Measurements from ENCODE around the gene GGA1. TPM values are rescaled to one million over a fixed set of nuclear protein-coding genes. Genes with fewer than 3 reads are reported as not detected.
A peak's percentile ranks its signal among the peaks of the same experiment; 100 is the strongest.

The GGA1 gene
- total RNA-seq, 2 donors from 2014 or later: 59.9 to 61.2 TPM

GRCh38 chr22:37633089-37633624 lies 24.5 kb downstream of the GGA1 start:
- Histone ChIP-seq H3K27ac (peak overlapping the region; percentile 71 to 83), H3K27me3 (replicated peaks; ENCODE audit: insufficient read depth) (no peaks in the 10 kb centered on the region), H3K4me3 (peak overlapping the region; percentile 58), H3K9me3 (no peaks in the 10 kb centered on the region), H3K4me1 (ENCODE audit: control insufficient read depth in 1 of 2, low read depth in 2 of 2) (peaks cover 16 to 22% of the 10 kb centered on the region in 2 donors), H3K36me3 (peaks cover 14% of the 10 kb centered on the region)
- peak; percentile 5 for ATAC-seq (ENCODE audit: insufficient number of reproducible peaks, low FRiP score, low read depth)
- TF ChIP-seq CTCF (IDR thresholded peaks at IDR 0.05): no peak
- DNase-seq (ENCODE audit: low spot score): no peak

DNA sequence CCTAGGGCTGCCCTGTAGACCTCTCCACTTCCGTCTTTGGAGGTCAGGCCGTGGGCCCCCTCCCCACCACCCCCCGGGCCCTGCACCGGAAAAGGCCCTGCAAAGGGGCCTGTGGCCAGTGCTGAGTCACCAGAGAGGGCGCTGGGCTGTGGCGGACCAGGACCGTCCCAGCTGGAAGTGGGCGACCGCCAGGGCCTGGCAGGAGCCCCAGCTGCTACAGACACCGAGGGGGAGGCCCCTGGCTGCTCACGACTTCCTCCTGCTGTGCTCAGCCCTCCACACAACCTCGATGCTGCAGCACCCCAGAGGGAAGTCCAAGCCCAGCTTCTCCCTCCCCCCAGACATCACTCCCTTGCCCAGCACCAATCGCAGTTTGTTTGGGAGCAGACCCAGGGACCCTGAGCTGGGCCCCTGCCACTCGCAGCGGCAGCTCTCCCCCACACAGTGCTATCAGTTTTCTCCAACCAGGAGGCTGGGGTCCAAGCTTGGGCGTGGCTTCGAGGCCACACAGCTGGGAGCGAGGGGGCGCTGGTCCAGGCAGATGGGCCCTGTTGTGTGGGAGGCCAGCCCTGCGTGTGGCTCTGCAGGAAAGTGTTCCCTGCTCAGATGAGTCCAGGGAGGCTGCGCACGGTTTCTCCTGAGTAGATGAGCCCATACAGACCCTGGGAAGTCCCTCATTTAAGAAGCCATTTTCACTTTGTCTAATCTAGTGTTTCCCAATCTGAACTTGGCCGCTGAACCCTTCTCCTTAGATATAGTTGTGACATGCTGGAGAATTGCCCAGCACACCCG lies 25.2 kb downstream of the GGA1 start:
- DNase-seq (ENCODE audit: low spot score): no peak

GRCh38 chr22:37634417-37634924 lies 25.8 kb downstream of the GGA1 start:
- ATAC-seq (ENCODE audit: insufficient number of reproducible peaks, low FRiP score, low read depth) (no peak), DNase-seq (ENCODE audit: low spot score) (no peak)
- peaks cover 16 to 29% of the 10 kb centered on the region in 2 donors for H3K4me1 ChIP-seq (ENCODE audit: control insufficient read depth in 1 of 2, low read depth in 2 of 2)
- peaks cover 13% of the 10 kb centered on the region for H3K36me3 ChIP-seq
- TF ChIP-seq CTCF (IDR thresholded peaks at IDR 0.05): no peak
- H3K27ac ChIP-seq: peak overlapping the region; percentile 71 to 83
- no peaks in the 10 kb centered on the region for H3K9me3 ChIP-seq
- no peaks in the 10 kb centered on the region for H3K27me3 ChIP-seq (replicated peaks; ENCODE audit: insufficient read depth)
- H3K4me3 ChIP-seq: peak overlapping the region; percentile 58

More for the DNA sequence above, 25.2 kb downstream of the GGA1 start:
- peak; percentile 33 for TF ChIP-seq CTCF (IDR thresholded peaks at IDR 0.05)
- peak; percentile 65 for ATAC-seq (ENCODE audit: insufficient number of reproducible peaks, low FRiP score, low read depth)
- Histone ChIP-seq H3K27ac (peak overlapping the region; percentile 71 to 83), H3K27me3 (replicated peaks; ENCODE audit: insufficient read depth) (no peaks in the 10 kb centered on the region), H3K36me3 (peaks cover 14% of the 10 kb centered on the region), H3K4me3 (peak overlapping the region; percentile 58), H3K4me1 (ENCODE audit: control insufficient read depth in 1 of 2, low read depth in 2 of 2) (peaks cover 16 to 23% of the 10 kb centered on the region in 2 donors), H3K9me3 (no peaks in the 10 kb centered on the region)

GRCh38 chr22:37635157-37635556 lies 26.5 kb downstream of the GGA1 start:
- TF ChIP-seq CTCF (IDR thresholded peaks at IDR 0.05): no peak
- H3K27ac ChIP-seq: no peak overlapping the region
- peaks cover 16 to 35% of the 10 kb centered on the region in 2 donors for H3K4me1 ChIP-seq (ENCODE audit: control insufficient read depth in 1 of 2, low read depth in 2 of 2)

GRCh38 chr22:37636186-37636948 lies 27.7 kb downstream of the GGA1 start:
- Histone ChIP-seq H3K9me3 (no peaks in the 10 kb centered on the region), H3K4me3 (no peak overlapping the region), H3K4me1 (ENCODE audit: control insufficient read depth in 1 of 2, low read depth in 2 of 2) (peaks cover 16 to 35% of the 10 kb centered on the region in 2 donors), H3K36me3 (no peaks in the 10 kb centered on the region), H3K27me3 (replicated peaks; ENCODE audit: insufficient read depth) (no peaks in the 10 kb centered on the region), H3K27ac (no peak overlapping the region)
- DNase-seq (ENCODE audit: low spot score) (no peak), ATAC-seq (ENCODE audit: insufficient number of reproducible peaks, low FRiP score, low read depth) (no peak)
- TF ChIP-seq CTCF (IDR thresholded peaks at IDR 0.05): no peak

More at GRCh38 chr22:37635157-37635556, 26.5 kb downstream of the GGA1 start:
- H3K9me3 ChIP-seq: no peaks in the 10 kb centered on the region
- H3K4me3 ChIP-seq: no peak overlapping the region
- no peaks in the 10 kb centered on the region for H3K27me3 ChIP-seq (replicated peaks; ENCODE audit: insufficient read depth)
- no peak for ATAC-seq (ENCODE audit: insufficient number of reproducible peaks, low FRiP score, low read depth)
- peaks cover 6% of the 10 kb centered on the region for H3K36me3 ChIP-seq
- no peak for DNase-seq (ENCODE audit: low spot score)
